Ascending aorta (tissue), 2 donors: ENCODE measurements around the gene BAZ2A. TPM values are rescaled to one million over a fixed set of nuclear protein-coding genes. Genes with fewer than 3 reads are reported as not detected.

Experiments
- DNase-seq, 2 donors: peaks; one replicate each; pipeline ENCODE4 v3.0.0-alpha.2; 2019; ENCODE audit warnings: low spot score in 2 of 2
- H3K27ac ChIP-seq, 2 donors: fragments of 200-600 bp; sonication (generic); one replicate each; pipeline ENCODE4 v1.5.1; 2016 to 2017; ENCODE audit warnings: mild to moderate bottlenecking in 1 of 2
- H3K27me3 ChIP-seq: fragments of 200-600 bp; sonication (generic); one replicate; pipeline ENCODE4 v1.5.1; 2017
- H3K36me3 ChIP-seq, 2 donors: fragments of 200-600 bp; sonication (generic); one replicate each; pipeline ENCODE4 v1.5.1; 2016
- H3K4me1 ChIP-seq, 2 donors: fragments of 200-600 bp; sonication (generic); one replicate each; pipeline ENCODE4 v1.5.1; 2016 to 2017; ENCODE audit warnings: mild to moderate bottlenecking in 1 of 2
- H3K4me3 ChIP-seq, 2 donors: fragments of 200-600 bp; sonication (generic); one replicate each; pipeline ENCODE4 v1.5.1; 2016 to 2017; ENCODE audit warnings: mild to moderate bottlenecking in 1 of 2
- H3K9me3 ChIP-seq, 2 donors: fragments of 200-600 bp; sonication (generic); one replicate each; pipeline ENCODE4 v1.5.1; 2016
- CTCF ChIP-seq, 3 experiments: fragments of 200-600 bp in 2 of 3; fragments of 450-650 bp in 1 of 3; sonication (generic) in 2 of 3; IDR thresholded peaks; one replicate each; pipeline ENCODE4 v1.5.1; 2016 to 2019; ENCODE audit warnings: antibody characterized with exemption in 3 of 3, mild to moderate bottlenecking in 1 of 3, moderate library complexity in 1 of 3
- intact Hi-C: fragments of 100-400 bp; cut with DNase I; formaldehyde crosslinking; loops from one replicate; pipeline ENCODE4 v1.15.1; 2023
- total RNA-seq: library from RNA; depleted of rRNA; stranded (reverse); fragments of >200 nt; gene quantifications from one replicate; pipeline ENCODE4 v1.1.0, GENCODE V29; 2016

Gene BAZ2A
- total RNA-seq, 1 donor from 2014 or later = 118 TPM

- DNase-seq = no peak
- Histone ChIP-seq H3K4me1 (peaks cover 0 to 8% of the 10 kb centered on the region in 2 donors), H3K4me3 (no peak overlapping the region), H3K36me3 (peaks cover 36 to 49% of the 10 kb centered on the region in 2 donors), H3K27me3 (no peaks in the 10 kb centered on the region), H3K27ac (peak overlapping the region in 1 of 2 donors; percentile 73), H3K9me3 (no peaks in the 10 kb centered on the region)
- intact Hi-C loops = no loop called here
- TF ChIP-seq CTCF (IDR thresholded peaks at IDR 0.05) = no peak
Observed at GRCh38 chr12:56568146-56568545, 62.0 kb downstream of the BAZ2A start.

GRCh38 chr12:56565510-56566101, 64.5 kb downstream of the BAZ2A start:
- Histone ChIP-seq H3K4me3 (peak overlapping the region in 1 of 2 donors; percentile 9), H3K4me1 (peaks cover 0 to 8% of the 10 kb centered on the region in 2 donors), H3K27me3 (no peaks in the 10 kb centered on the region), H3K27ac (peak overlapping the region; percentile 73 to 77), H3K9me3 (no peaks in the 10 kb centered on the region), H3K36me3 (peaks cover 33 to 48% of the 10 kb centered on the region in 2 donors)
- intact Hi-C loops = no loop called here
- TF ChIP-seq CTCF (IDR thresholded peaks at IDR 0.05) = peak in 1 of 3 experiments; percentile 10
- peak; percentile 47 to 86 for DNase-seq

GRCh38 chr12:56551070-56551469, 79.1 kb downstream of the BAZ2A start:
- no peak for TF ChIP-seq CTCF (IDR thresholded peaks at IDR 0.05)
- no peaks in the 10 kb centered on the region for H3K27me3 ChIP-seq
- no peak overlapping the region for H3K4me3 ChIP-seq
- intact Hi-C loops = no loop called here
- no peaks in the 10 kb centered on the region for H3K9me3 ChIP-seq
- peaks cover 0 to 8% of the 10 kb centered on the region in 2 donors for H3K36me3 ChIP-seq
- no peaks in the 10 kb centered on the region for H3K4me1 ChIP-seq
- no peak overlapping the region for H3K27ac ChIP-seq
- no peak for DNase-seq

- Histone ChIP-seq H3K4me1 (no peaks in the 10 kb centered on the region), H3K9me3 (no peaks in the 10 kb centered on the region), H3K27me3 (no peaks in the 10 kb centered on the region), H3K27ac (no peak overlapping the region), H3K4me3 (no peak overlapping the region), H3K36me3 (no peaks in the 10 kb centered on the region)
- DNase-seq = no peak
- no peak for TF ChIP-seq CTCF (IDR thresholded peaks at IDR 0.05)
- intact Hi-C loops = no loop called here
Observed at GRCh38 chr12:56546680-56547079, 83.4 kb downstream of the BAZ2A start.

Other genes with a start within 250 kb of the BAZ2A start
- gene TIMELESS, start 180.9 kb downstream of the BAZ2A start, total RNA-seq = 2.0 TPM
- not detected for gene MIP, start 175.7 kb downstream of the BAZ2A start, total RNA-seq
- 0.43 TPM for gene SPRYD4, start 161.7 kb downstream of the BAZ2A start, total RNA-seq
- gene GLS2, start 142.2 kb downstream of the BAZ2A start, total RNA-seq = not detected
- 21.3 TPM for gene RBMS2, start 108.5 kb downstream of the BAZ2A start, total RNA-seq
- gene ATP5F1B, start 15.7 kb upstream of the BAZ2A start, total RNA-seq = 197 TPM
- gene PTGES3, start 58.0 kb upstream of the BAZ2A start, total RNA-seq = 62.2 TPM
- gene NACA, start 95.0 kb upstream of the BAZ2A start, total RNA-seq = 490 TPM
- gene PRIM1, start 122.0 kb upstream of the BAZ2A start, total RNA-seq = 20.9 TPM
- gene HSD17B6, start 133.0 kb upstream of the BAZ2A start, total RNA-seq = not detected